A549 (cell line): ENCODE results near the gene C1orf50. TPM values are rescaled to one million over a fixed set of nuclear protein-coding genes. Genes with fewer than 3 reads are reported as not detected.

ENCODE experiments used
- ATAC-seq, 2 experiments: fragments of 200-7000 bp in 1 of 2; fragments of >200 bp in 1 of 2; cut with Nextera tagmentation in 1 of 2; cut with Tn5 transposase in 1 of 2; 3 replicates each; pipeline versions ENCODE4 v1.8.0 to v1.9.1; 2018 to 2020; ENCODE audit warnings: mild to moderate bottlenecking in 1 of 2, moderate library complexity in 1 of 2
- CTCF ChIA-PET: fragments of 300-600 bp; sonication (Branson Sonifier 250); formaldehyde crosslinking; extraction: SDS; loops from one replicate; lab custom pipeline; 2021; ENCODE audit warnings: antibody characterized with exemption, inconsistent platforms; lab: Yijun Ruan, JAX
- POLR2A ChIA-PET: fragments of 350-600 bp; formaldehyde crosslinking; extraction: SDS; loops from one replicate; lab custom pipeline; 2021; ENCODE audit warnings: antibody characterized with exemption, inconsistent platforms; lab: Yijun Ruan, JAX
- DNase-seq, 2 experiments: peaks; one replicate each; pipeline versions ENCODE4 v3.0.0 to v3.0.0-alpha.2; 2011 to 2016; ENCODE audit warnings: low read depth in 1 of 2, low spot score in 1 of 2
- FAIRE-seq: peaks from 2 replicates; lab custom pipeline; 2011; peaks lifted over from hg19 to GRCh38; lab: Jason Lieb, UNC
- H3K27ac ChIP-seq, 2 experiments: fragments of >200 bp; sonication (Bioruptor Twin); formaldehyde crosslinking; 3 replicates each; pipeline ENCODE4 v1.5.1; 2016 to 2017
- H3K4me1 ChIP-seq: fragments of >200 bp; sonication (Bioruptor Twin); formaldehyde crosslinking; 3 replicates; pipeline ENCODE4 v1.6.1; 2016
- H3K4me2 ChIP-seq: fragments of >200 bp; sonication (Bioruptor Twin); formaldehyde crosslinking; 3 replicates; pipeline ENCODE4 v1.6.1; 2016
- H3K4me3 ChIP-seq: fragments of >200 bp; sonication (Bioruptor Twin); formaldehyde crosslinking; 3 replicates; pipeline ENCODE4 v1.5.1; 2016
- H3K9me3 ChIP-seq: fragments of >200 bp; sonication (Bioruptor Twin); formaldehyde crosslinking; 3 replicates; pipeline ENCODE4 v1.6.1; 2016
- ATOH8 ChIP-seq: fragments of 250-450 bp; sonication (Bioruptor Pico); IDR thresholded peaks from 2 replicates; pipeline ENCODE4 v1.5.0; 2020; ENCODE audit warnings: low read depth, mild to moderate bottlenecking, moderate library complexity
- BCL3 ChIP-seq: fragments of >200 bp; sonication (Bioruptor Twin); formaldehyde crosslinking; IDR thresholded peaks from 3 replicates; pipeline ENCODE4 v1.6.1; 2016
- BHLHE40 ChIP-seq: IDR thresholded peaks from 2 replicates; pipeline ENCODE4 v1.6.1; 2012; ENCODE audit warnings: low read depth, low read length, inconsistent platforms
- CBX2 ChIP-seq: fragments of 200-600 bp; sonication (generic); IDR thresholded peaks from 2 replicates; pipeline ENCODE4 v1.6.1; 2016; ENCODE audit warnings: low read depth, mild to moderate bottlenecking, borderline replicate concordance
- CEBPB ChIP-seq, 2 experiments: fragments of >200 bp in 1 of 2; sonication (Bioruptor Twin) in 1 of 2; formaldehyde crosslinking in 1 of 2; IDR thresholded peaks; 2 replicates each; pipeline ENCODE4 v1.6.1; 2012 to 2016
- CHD2 ChIP-seq: fragments of 150-350 bp; IDR thresholded peaks from 2 replicates; pipeline ENCODE4 v1.6.1; 2014; ENCODE audit warnings: low read length; ENCODE audit not compliant: partially characterized antibody
- E2F6 ChIP-seq: IDR thresholded peaks from 2 replicates; pipeline ENCODE4 v1.6.1; 2012; ENCODE audit warnings: low read depth, borderline replicate concordance
- EHMT2 ChIP-seq: fragments of 200-600 bp; sonication (generic); IDR thresholded peaks from 2 replicates; pipeline ENCODE4 v1.6.1; 2016; ENCODE audit warnings: antibody characterized with exemption, low read depth, mild to moderate bottlenecking, moderate library complexity
- EP300 ChIP-seq, 2 experiments: fragments of >200 bp; sonication (Bioruptor Twin); formaldehyde crosslinking; IDR thresholded peaks; 2 replicates in 1 of 2; 3 replicates in 1 of 2; pipeline ENCODE4 v1.6.1; 2016 to 2017
- FOSB ChIP-seq: fragments of 250-450 bp; sonication (Bioruptor Pico); IDR thresholded peaks from 2 replicates; pipeline ENCODE4 v1.5.0; 2020; ENCODE audit warnings: mild to moderate bottlenecking, moderate library complexity
- FOSL2 ChIP-seq, 2 experiments: fragments of 450-650 bp in 1 of 2; fragments of >200 bp in 1 of 2; sonication (Bioruptor Twin) in 1 of 2; formaldehyde crosslinking; IDR thresholded peaks; 2 replicates each; pipeline versions ENCODE4 v1.5.0 to v1.6.1; 2016 to 2020; ENCODE audit warnings: mild to moderate bottlenecking in 1 of 2, moderate library complexity in 1 of 2
- GATA3 ChIP-seq: IDR thresholded peaks from 2 replicates; pipeline ENCODE4 v1.6.1; 2012; ENCODE audit warnings: borderline replicate concordance
- HDAC2 ChIP-seq: fragments of 200-600 bp; sonication (generic); IDR thresholded peaks from 2 replicates; pipeline ENCODE4 v1.6.1; 2016
- HOXB13 ChIP-seq: fragments of 250-450 bp; sonication (Bioruptor Pico); IDR thresholded peaks from 2 replicates; pipeline ENCODE4 v1.5.0; 2020; ENCODE audit warnings: low read depth, mild to moderate bottlenecking, moderate library complexity
- JUN ChIP-seq, 2 experiments: fragments of >200 bp; sonication (Bioruptor Twin); formaldehyde crosslinking; IDR thresholded peaks; 2 replicates in 1 of 2; 3 replicates in 1 of 2; pipeline ENCODE4 v1.6.1; 2016 to 2017
- JUNB ChIP-seq: fragments of >200 bp; sonication (Bioruptor Twin); formaldehyde crosslinking; IDR thresholded peaks from 2 replicates; pipeline ENCODE4 v1.6.1; 2016
- KDM5A ChIP-seq: fragments of 200-600 bp; sonication (generic); IDR thresholded peaks from 2 replicates; pipeline ENCODE4 v1.6.1; 2016; ENCODE audit warnings: antibody characterized with exemption, mild to moderate bottlenecking
- MAZ ChIP-seq: fragments of 150-350 bp; IDR thresholded peaks from 2 replicates; pipeline ENCODE4 v1.6.1; 2014; ENCODE audit warnings: antibody characterized with exemption, low read depth, low read length, borderline replicate concordance
- MYC ChIP-seq: IDR thresholded peaks from 2 replicates; pipeline ENCODE4 v1.6.1; 2012; ENCODE audit warnings: mild to moderate bottlenecking, inconsistent platforms, low read length, improper control_type of control experiment, borderline replicate concordance
- NFE2L2 ChIP-seq: fragments of 150-350 bp; conservative IDR thresholded peaks from 2 replicates; pipeline ENCODE4 v1.6.1; 2014; ENCODE audit warnings: low read length
- NPAS2 ChIP-seq: fragments of 250-450 bp; sonication (Bioruptor Pico); IDR thresholded peaks from 2 replicates; pipeline ENCODE4 v1.8.0; 2022; ENCODE audit warnings: mild to moderate bottlenecking, moderate library complexity, borderline replicate concordance
- NR3C1 ChIP-seq: fragments of >200 bp; sonication (Bioruptor Twin); formaldehyde crosslinking; IDR thresholded peaks from 3 replicates; pipeline ENCODE4 v1.6.1; 2017
- PBX3 ChIP-seq: IDR thresholded peaks from 2 replicates; pipeline ENCODE4 v1.6.1; 2012
- POLR2A ChIP-seq: IDR thresholded peaks from 2 replicates; pipeline ENCODE4 v1.6.1; 2012; ENCODE audit warnings: mild to moderate bottlenecking, low read length
- POLR2AphosphoS2 ChIP-seq: conservative IDR thresholded peaks from 2 replicates; pipeline ENCODE4 v1.6.1; 2012; ENCODE audit warnings: low read length, improper control_type of control experiment, inconsistent platforms
- RARB ChIP-seq: fragments of 250-450 bp; sonication (Bioruptor Pico); IDR thresholded peaks from 2 replicates; pipeline ENCODE4 v1.8.0; 2021; ENCODE audit warnings: mild to moderate bottlenecking, moderate library complexity
- RNF2 ChIP-seq: fragments of 200-600 bp; sonication (generic); IDR thresholded peaks from 2 replicates; pipeline ENCODE4 v1.6.1; 2016; ENCODE audit warnings: low read depth, mild to moderate bottlenecking, antibody characterized with exemption, moderate library complexity, borderline replicate concordance
- TFCP2L1 ChIP-seq: fragments of 250-450 bp; sonication (Bioruptor Pico); IDR thresholded peaks from 2 replicates; pipeline ENCODE4 v1.5.0; 2021; ENCODE audit warnings: mild to moderate bottlenecking
- TP53 ChIP-seq: fragments of 250-450 bp; sonication (Bioruptor Pico); IDR thresholded peaks from 2 replicates; pipeline ENCODE4 v1.5.0; 2021; ENCODE audit warnings: mild to moderate bottlenecking, moderate library complexity
- ZFP36 ChIP-seq: fragments of 450-650 bp; IDR thresholded peaks from 2 replicates; pipeline ENCODE4 v1.6.1; 2014; ENCODE audit warnings: borderline replicate concordance; ENCODE audit not compliant: partially characterized antibody
- ZSCAN20 ChIP-seq: fragments of 250-450 bp; sonication (Bioruptor Pico); IDR thresholded peaks from 2 replicates; pipeline ENCODE4 v1.8.0; 2022; ENCODE audit warnings: mild to moderate bottlenecking, moderate library complexity
- WGBS: methylation state at CpG from one replicate; pipeline ENCODE4 v1.1.6; 2017; ENCODE audit errors: missing lambda C conversion rate; 5-methylcytosine and 5-hydroxymethylcytosine counted together
- polyA plus RNA-seq, 4 experiments: library from polyadenylated mRNA; depleted of rRNA in 3 of 4; stranded (reverse); fragments of >200 nt; fragmentation: RNase III in 1 of 4; extraction: RNeasy Plus Mini Kit Qiagen cat#74134 plus additional on column Dnase treatment in 1 of 4; gene quantifications; 2 replicates in 3 of 4; 3 replicates in 1 of 4; pipeline ENCODE4 v1.2.3, GENCODE V29; 2011 to 2017

Gene C1orf50
- polyA plus RNA-seq, 2 of the 4 experiments (the other 2 are of a cell fraction) = 1.9 to 2.6 TPM

- no peak for DNase-seq
- H3K9me3 ChIP-seq = no peaks in the 10 kb centered on the region
- no peak for TF ChIP-seq RARB (CRISPR knock-in tag)
- TF ChIP-seq HDAC2 = no peak
- TF ChIP-seq CHD2 = no peak
- TF ChIP-seq BCL3 = no peak
- no peak for TF ChIP-seq BHLHE40
- TF ChIP-seq HOXB13 (CRISPR knock-in tag) = no peak
- no peak for TF ChIP-seq NFE2L2
- TF ChIP-seq FOSB (CRISPR knock-in tag) = no peak
- TF ChIP-seq JUN (IDR thresholded peaks at IDR 0.05) = no peak
- TF ChIP-seq ATOH8 (CRISPR knock-in tag) = no peak
- no peak for TF ChIP-seq E2F6
- no peak for TF ChIP-seq JUNB
- no peak for TF ChIP-seq PBX3
- no peak for TF ChIP-seq TP53 (CRISPR knock-in tag)
- TF ChIP-seq FOSL2 (IDR thresholded peaks at IDR 0.05) = no peak
- TF ChIP-seq FOSL2 (CRISPR knock-in tag; IDR thresholded peaks at IDR 0.05) = no peak
- no peak for TF ChIP-seq NR3C1
- no peak for TF ChIP-seq ZFP36
- TF ChIP-seq POLR2AphosphoS2 = no peak
- no peak for TF ChIP-seq RNF2
- no peak for TF ChIP-seq KDM5A
- WGBS = 74% methylated on average over 10 of the region's 10 CpGs
- H3K4me3 ChIP-seq = no peak overlapping the region
- no peak overlapping the region for H3K4me2 ChIP-seq
- ATAC-seq = no peak
- ChIA-PET POLR2A (no interaction called here), CTCF (interaction anchor here (0.6 to 1.8 kb wide), 4 partner anchors 14 to 341 kb away, joined by 3 to 5 read pairs (median 4); no protein-coding TSS in a partner anchor)
- no peak overlapping the region for H3K27ac ChIP-seq
- no peak for FAIRE-seq
- H3K4me1 ChIP-seq = 0 out of 3 replicates have a peak, but pooled peaks cover 3% of the 10 kb centered on the region
Observed at GRCh38 chr1:42732126-42732680, 34.8 kb upstream of the C1orf50 start.

GRCh38 chr1:42733415-42734200, 33.4 kb upstream of the C1orf50 start:
- no peak for FAIRE-seq
- ChIA-PET POLR2A (interaction anchor here (1.0 kb wide), 1 partner anchor 52 kb away, joined by 3 read pairs; the partner anchor contains the start of gene YBX1), CTCF (interaction anchor here (0.7 to 1.8 kb wide), 5 partner anchors 13 to 155 kb away, joined by 3 to 5 read pairs (median 3); no protein-coding TSS in a partner anchor)
- H3K4me3 ChIP-seq = no peak overlapping the region
- whole genome bisulfite sequencing = 80% methylated on average over 8 of the region's 12 CpGs
- DNase-seq = no peak
- no peak for TF ChIP-seq MAZ
- no peak for TF ChIP-seq EHMT2
- TF ChIP-seq ZSCAN20 (CRISPR knock-in tag) = no peak
- TF ChIP-seq GATA3 = no peak
- TF ChIP-seq MYC = no peak
- TF ChIP-seq EP300 (IDR thresholded peaks at IDR 0.05) = no peak
- TF ChIP-seq CBX2 = no peak
- no peak for TF ChIP-seq TP53 (CRISPR knock-in tag)
- TF ChIP-seq POLR2A = no peak
- no peak for TF ChIP-seq JUNB
- no peak for TF ChIP-seq FOSB (CRISPR knock-in tag)
- TF ChIP-seq TFCP2L1 (CRISPR knock-in tag) = no peak
- TF ChIP-seq NR3C1 = no peak
- TF ChIP-seq NPAS2 = no peak
- TF ChIP-seq CEBPB (IDR thresholded peaks at IDR 0.05) = no peak
- H3K4me1 ChIP-seq = 0 out of 3 replicates have a peak, but pooled peaks cover 3% of the 10 kb centered on the region
- H3K27ac ChIP-seq = no peak overlapping the region
- H3K4me2 ChIP-seq = no peak overlapping the region
- H3K9me3 ChIP-seq = no peaks in the 10 kb centered on the region
- no peak for ATAC-seq
